ENCODE results near the gene PSMB2.
A peak's percentile ranks its signal among the peaks of the same experiment; 100 is the strongest.
"Not testable (repeated sequence)": the region's sequence is repeated elsewhere in the genome, so short reads cannot be mapped to it uniquely, and the experiment has no call there.

PSMB2 gene

GRCh38 chr1:35641233-35641866, at the start of gene PSMB2:
Gene PSMB2 (minus strand): TSS chr1:35641526. CDS start chr1:35641432, 94 bp downstream.
- peak; percentile 92 to 97 (median 97) for DNase-seq (ENCODE audit: low read depth in 3 of 3)

- no peak for DNase-seq (ENCODE audit: low read depth in 3 of 3)
Measured at GRCh38 chr1:35691080-35691479, 49.8 kb upstream of the PSMB2 start.

GRCh38 chr1:35690103-35690502, 48.8 kb upstream of the PSMB2 start:
- not testable (repeated sequence) for DNase-seq (ENCODE audit: low read depth in 3 of 3)

- DNase-seq (ENCODE audit: low read depth in 3 of 3), result no peak
Measured at GRCh38 chr1:35688161-35688560, 46.8 kb upstream of the PSMB2 start.

GRCh38 chr1:35683012-35683411, 41.7 kb upstream of the PSMB2 start:
- DNase-seq (ENCODE audit: low read depth in 3 of 3), result no peak

- DNase-seq (ENCODE audit: low read depth in 3 of 3), result no peak
Measured at GRCh38 chr1:35680271-35680670, 38.9 kb upstream of the PSMB2 start.

- DNase-seq (ENCODE audit: low read depth in 3 of 3), result no peak
Measured at GRCh38 chr1:35675773-35676172, 34.4 kb upstream of the PSMB2 start.

- no peak for DNase-seq (ENCODE audit: low read depth in 3 of 3)
Measured at GRCh38 chr1:35674111-35674510, 32.8 kb upstream of the PSMB2 start.

- DNase-seq (ENCODE audit: low read depth in 3 of 3), result no peak
Measured at GRCh38 chr1:35672116-35672515, 30.8 kb upstream of the PSMB2 start.

GRCh38 chr1:35668506-35668905, 27.2 kb upstream of the PSMB2 start:
- DNase-seq (ENCODE audit: low read depth in 3 of 3), result no peak

- DNase-seq (ENCODE audit: low read depth in 3 of 3), result no peak
Measured at GRCh38 chr1:35666916-35667315, 25.6 kb upstream of the PSMB2 start.

GRCh38 chr1:35666216-35666615, 24.9 kb upstream of the PSMB2 start:
- no peak for DNase-seq (ENCODE audit: low read depth in 3 of 3)

GRCh38 chr1:35663434-35663833, 22.1 kb upstream of the PSMB2 start:
- no peak for DNase-seq (ENCODE audit: low read depth in 3 of 3)

- DNase-seq (ENCODE audit: low read depth in 3 of 3), result no peak
Measured at GRCh38 chr1:35661474-35661795, 20.1 kb upstream of the PSMB2 start.

- DNase-seq (ENCODE audit: low read depth in 3 of 3), result no peak
Measured at GRCh38 chr1:35660581-35661473, 19.5 kb upstream of the PSMB2 start.

GRCh38 chr1:35659589-35659988, 18.3 kb upstream of the PSMB2 start:
- DNase-seq (ENCODE audit: low read depth in 3 of 3), result no peak

GRCh38 chr1:35657851-35658250, 16.5 kb upstream of the PSMB2 start:
- DNase-seq (ENCODE audit: low read depth in 3 of 3), result no peak

GRCh38 chr1:35656863-35657232, 15.5 kb upstream of the PSMB2 start:
- no peak for DNase-seq (ENCODE audit: low read depth in 3 of 3)

GRCh38 chr1:35656148-35656862, 15.0 kb upstream of the PSMB2 start:
- DNase-seq (ENCODE audit: low read depth in 3 of 3), result no peak

- DNase-seq (ENCODE audit: low read depth in 3 of 3), result no peak
Measured at GRCh38 chr1:35655196-35655595, 13.9 kb upstream of the PSMB2 start.

GRCh38 chr1:35650416-35650815, 9.1 kb upstream of the PSMB2 start:
- no peak for DNase-seq (ENCODE audit: low read depth in 3 of 3)

GRCh38 chr1:35646043-35646442, 4.7 kb upstream of the PSMB2 start:
- DNase-seq (ENCODE audit: low read depth in 3 of 3), result no peak

- no peak for DNase-seq (ENCODE audit: low read depth in 3 of 3)
Measured at GRCh38 chr1:35644204-35644603, 2.9 kb upstream of the PSMB2 start.

Measured in stimulated activated CD4-positive, alpha-beta T cell treated with anti-CD3 and anti-CD28 coated beads, TNF-alpha, amount 100 ng/mL, for 48 hours (primary cell).